ENCODE measurements around the gene GRIN2C.

GRIN2C gene

GRCh38 chr17:74863420-74864296 is 4.0 kb upstream of the GRIN2C start:
- no peak for DNase-seq

DNA sequence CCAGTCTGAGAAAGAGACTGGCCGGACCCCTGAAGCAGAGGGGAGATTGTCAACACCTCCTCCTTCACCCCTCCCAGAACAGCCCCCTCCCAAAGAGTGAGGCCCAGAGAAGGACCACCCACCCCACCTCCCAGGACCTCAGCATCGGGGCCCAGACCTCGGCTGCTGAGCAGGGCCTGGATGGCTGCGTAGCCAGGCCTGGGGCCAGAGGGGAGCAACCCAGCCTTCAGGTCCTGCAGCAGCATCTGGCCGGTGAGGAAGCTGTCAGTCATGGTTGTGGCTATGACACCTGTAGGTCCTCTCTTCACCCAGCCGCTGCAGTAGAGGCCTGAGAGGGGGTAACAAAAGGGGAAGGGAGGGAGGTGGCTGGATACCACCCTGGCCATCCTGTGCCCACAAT is 3.2 kb upstream of the GRIN2C start:
- no peak for DNase-seq

GRCh38 chr17:74862108-74862901 is 2.6 kb upstream of the GRIN2C start:
- DNase-seq = peak; percentile 47 to 70

DNA sequence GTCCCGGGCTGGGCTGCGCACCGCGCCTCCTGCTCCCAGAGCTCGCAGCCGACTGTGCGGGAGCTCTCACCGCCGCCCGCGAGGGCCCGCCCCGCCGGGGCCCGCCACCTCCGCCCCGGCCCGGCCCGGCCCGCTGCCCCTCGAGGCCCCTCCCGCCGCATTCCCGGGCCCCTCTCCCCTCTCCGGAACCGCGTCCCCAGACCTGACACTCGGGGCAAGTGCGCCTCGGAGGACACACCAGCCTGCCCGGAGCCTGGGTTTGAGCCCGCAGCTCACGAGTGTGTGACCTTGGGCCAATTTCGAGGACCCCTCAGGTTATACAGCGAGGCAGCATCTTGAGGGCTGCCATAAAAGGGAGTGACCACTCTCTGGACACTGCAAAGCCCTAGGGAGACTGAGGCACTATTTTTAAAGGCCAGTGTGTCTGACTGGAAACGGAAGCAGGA is 2.0 kb upstream of the GRIN2C start:
- DNase-seq = no peak

- DNase-seq = no peak
Observed at GRCh38 chr17:74860872-74861661, 1.4 kb upstream of the GRIN2C start.

DNA sequence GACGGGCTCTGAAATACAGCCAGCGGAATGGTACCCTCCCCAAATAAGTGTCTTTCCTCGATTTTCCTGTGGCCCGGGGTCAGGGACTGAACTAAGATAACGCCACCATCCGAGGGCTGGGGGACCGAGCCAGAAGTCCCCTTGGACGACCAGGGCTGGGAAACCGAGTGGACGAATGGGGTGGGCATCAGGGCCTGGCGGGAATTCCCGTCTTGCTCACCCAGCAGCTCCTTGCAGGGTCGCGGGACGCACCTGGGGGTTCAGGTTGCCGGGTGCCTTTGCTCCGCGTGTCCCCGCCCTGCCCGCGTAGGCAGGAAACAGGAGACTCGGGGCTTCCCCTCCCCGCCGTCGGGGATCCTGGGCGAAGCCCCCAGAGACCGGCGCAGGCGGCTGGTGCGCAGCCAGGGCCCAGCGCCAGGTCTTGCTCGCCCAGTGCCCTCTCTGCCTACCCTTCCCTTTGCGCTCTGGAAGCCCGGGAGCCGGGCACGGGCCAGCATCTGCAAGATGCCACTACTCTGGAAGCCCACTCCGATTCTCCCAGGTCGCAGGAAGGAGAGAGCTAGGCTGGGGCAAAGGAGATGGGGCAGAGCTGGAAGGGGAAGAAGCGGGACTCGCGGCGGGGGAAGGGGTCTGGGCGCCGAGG is 665 bp upstream of the GRIN2C start:
- no peak for DNase-seq

DNA sequence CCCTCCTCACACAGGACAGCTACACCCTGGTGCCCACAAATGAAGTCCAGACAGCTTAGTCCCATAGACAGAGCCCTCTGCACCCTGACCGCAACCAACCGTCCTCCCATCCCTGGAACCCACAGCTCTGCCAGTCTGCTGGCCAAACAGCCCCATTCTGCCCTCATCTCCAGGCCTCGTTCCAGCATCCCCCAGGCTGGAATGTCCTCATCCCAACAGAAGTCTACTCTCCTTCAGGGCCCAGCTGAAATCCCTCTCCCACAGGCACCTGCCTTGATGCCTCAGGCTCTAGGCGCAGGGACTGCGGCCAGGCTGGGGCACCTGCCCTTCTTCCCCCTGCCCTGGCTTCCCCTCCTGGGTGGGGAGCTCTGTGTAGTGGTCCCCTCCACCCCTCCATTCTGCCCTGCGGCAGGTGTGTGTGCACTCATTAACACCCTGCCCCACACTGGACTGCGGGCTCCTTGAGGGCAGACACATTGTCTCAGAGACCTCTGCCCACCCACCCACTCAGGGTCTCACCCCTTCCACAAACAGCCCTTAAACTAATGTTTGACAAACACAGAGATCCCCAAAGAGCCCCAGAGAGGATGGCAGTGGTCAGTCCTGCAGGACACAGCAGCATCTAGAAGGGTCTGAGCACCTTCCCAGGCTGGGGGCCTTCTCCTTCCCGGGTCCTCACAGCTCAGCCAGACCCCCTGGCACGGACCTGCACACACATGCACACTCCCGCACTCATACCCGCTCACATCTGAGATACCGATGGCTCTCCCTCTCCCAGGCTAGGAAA is 820 bp downstream of the GRIN2C start:
- no peak for DNase-seq

GRCh38 chr17:74857191-74857590 is 2.5 kb downstream of the GRIN2C start:
- DNase-seq = no peak

DNA sequence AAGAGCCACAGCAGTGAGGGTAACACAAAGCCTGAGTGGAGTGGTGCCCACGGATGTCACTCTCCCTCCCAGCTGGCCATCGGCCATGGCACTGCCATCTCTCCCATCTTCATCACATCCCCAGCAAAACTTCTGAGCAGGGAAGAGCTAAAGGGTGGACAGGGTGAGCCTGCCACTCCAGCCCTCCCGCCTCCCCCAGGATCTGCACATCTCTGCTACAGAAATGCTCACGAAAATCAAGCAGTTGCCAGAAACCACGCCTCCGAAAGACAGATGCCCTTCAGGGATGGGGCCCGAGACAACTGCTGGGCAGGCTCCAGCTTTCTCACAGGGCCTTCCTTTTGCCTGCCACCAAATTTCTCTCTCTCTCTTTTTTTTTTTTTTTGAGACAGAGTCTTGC is 3.6 kb downstream of the GRIN2C start:
- DNase-seq = no peak

DNA sequence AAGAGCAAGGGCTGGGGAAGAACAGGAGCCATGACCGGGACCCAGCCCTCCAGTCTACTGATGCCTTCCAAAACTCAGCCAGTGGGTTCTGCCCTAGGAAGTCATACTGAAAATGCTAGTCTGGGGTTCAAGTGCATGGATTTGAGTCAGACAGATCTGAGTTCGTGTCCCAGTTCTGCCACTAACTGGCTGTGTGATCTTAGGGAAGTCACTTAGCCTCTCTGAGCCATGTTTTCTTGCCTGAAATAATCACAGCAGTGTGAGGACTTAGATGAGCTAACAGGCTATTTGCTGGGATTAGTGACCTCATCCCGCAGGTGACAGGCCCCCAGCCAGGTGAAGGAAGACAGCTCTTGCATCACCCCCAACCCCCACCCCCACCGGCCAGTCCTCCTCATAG is 4.4 kb downstream of the GRIN2C start:
- DNase-seq = no peak

DNA sequence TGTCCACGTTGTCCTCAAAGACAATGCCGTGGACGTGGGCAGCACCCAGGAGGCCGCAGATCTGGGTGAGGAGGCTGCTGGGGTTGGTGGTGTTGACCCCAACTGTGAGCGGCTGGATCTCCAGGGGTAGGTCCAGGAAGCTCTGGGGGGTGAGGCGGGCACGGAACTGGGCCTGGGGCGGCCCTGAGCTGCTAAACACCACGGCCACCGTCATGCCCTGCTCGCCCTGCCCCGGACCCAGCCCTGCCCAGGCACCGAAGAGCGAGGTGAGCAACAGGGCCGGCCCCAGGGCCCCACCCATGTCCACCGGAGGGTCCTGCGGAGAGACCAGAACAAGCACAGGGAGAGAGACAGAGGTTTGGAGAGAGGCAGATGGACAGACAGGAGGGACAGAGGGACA is 4.9 kb downstream of the GRIN2C start:
- no peak for DNase-seq

GRCh38 chr17:74853669-74854068 is 6.0 kb downstream of the GRIN2C start:
- DNase-seq = no peak

DNA sequence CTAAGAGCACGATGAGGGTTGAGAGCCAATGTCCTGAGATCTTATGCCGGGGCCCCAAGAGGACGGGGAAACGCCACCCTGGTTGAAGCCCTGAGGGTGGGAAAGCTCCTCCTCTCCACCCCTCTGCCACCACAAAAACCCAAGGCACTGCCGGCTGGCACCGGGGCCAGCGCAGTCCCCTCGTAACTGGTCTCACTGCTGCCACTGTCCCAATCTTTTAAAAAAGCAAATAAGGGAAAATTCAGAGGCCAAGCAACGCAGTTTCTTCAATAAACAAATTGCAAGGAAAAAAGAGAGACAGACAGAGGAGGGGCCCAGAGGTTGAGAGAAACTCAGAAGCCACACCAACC is 6.7 kb downstream of the GRIN2C start:
- no peak for DNase-seq

- DNase-seq = no peak
Observed at GRCh38 chr17:74852237-74853047, 7.2 kb downstream of the GRIN2C start.

- peak; percentile 62 to 73 for DNase-seq
Observed at GRCh38 chr17:74851612-74852236, 8.0 kb downstream of the GRIN2C start.

DNA sequence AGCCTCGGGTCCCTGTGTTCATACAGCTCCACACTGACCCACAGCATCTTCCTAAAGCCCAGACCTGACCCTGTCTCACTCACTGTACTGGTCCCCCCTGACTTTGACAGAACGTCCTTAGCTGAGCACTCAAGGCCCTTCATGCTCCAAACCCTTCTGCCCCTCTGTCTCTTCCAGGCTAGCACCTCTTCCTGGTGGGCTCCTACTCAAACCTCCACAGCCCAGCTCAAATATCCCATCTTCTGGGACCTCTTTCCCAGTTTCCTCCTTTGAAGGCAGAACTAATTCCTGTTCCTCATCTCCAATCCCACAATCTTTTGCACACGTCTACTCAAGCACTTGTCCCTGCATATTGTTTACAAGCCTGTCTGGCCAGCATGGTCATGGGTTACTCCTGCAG is 8.8 kb downstream of the GRIN2C start:
- peak in 1 of 2 experiments; percentile 18 for DNase-seq

GRCh38 chr17:74850310-74850709 is 9.4 kb downstream of the GRIN2C start:
- DNase-seq = no peak

DNA sequence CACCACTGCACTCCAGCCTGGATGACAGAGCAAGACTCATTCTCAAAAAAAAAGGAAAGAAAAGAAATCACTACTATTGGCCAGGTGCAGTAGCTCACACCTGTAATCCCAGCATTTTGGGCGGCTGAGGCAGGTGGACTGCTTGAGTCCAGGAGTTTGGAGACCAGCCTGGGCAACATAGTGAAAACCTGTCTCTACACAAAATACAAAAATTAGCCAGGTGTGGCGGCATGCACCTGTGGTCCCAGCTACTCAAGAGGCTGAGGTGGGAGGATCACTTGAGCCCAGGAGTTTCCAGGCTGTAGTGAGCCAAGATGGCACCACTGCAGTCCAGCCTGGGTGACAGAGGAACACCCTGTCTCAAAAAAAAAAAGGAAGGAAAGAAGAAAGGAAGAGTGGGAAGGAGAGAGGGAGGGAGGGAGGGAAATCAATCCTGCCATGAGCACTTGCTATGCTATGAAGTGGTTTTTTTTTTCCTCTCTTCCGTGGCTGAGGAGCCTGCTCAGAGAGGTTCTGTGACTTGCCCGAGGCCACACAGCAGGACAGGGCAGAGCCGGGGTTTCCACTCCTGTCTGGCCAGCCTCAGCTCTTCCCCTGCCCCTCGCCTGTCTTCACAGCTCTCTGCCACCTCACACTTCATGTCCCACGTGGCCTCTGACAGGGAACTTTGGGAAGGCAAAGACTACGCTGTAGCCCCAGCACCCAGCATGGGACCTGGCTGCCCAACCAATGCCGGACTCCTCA is 10.9 kb downstream of the GRIN2C start:
- no peak for DNase-seq

GRCh38 chr17:74846621-74847020 is 13.1 kb downstream of the GRIN2C start:
- DNase-seq = no peak

DNA sequence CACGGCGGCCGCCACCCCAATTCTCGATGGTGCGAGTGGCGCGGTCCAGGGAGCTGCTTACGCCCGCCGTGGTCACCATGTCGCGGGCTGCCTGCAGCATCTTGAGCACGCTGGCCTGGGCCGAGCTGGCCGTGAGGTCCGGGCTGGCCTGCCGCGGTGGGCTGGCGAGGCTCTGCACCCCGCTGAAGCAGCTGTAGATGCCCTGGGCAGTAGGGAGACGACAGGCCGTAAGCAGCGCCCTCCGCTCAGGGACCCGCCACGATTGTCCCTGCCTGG is 16.4 kb downstream of the GRIN2C start:
- no peak for DNase-seq

All from SHP77 (cell line).